Kidney (tissue), 14 donors: Measurements from ENCODE around the gene RHOA. TPM values are rescaled to one million over a fixed set of nuclear protein-coding genes. Genes with fewer than 3 reads are reported as not detected.

Source experiments
- DNase-seq, 5 donors: peaks; one replicate each; pipeline ENCODE4 v3.0.0-alpha.2; 2013 to 2020
- FAIRE-seq: peaks from 2 replicates; lab custom pipeline; 2012; peaks lifted over from hg19 to GRCh38; lab: Jason Lieb, UNC
- H3K27ac ChIP-seq, 2 donors: one replicate each; pipeline ENCODE4 v1.7.0; 2013; ENCODE audit warnings: low read depth in 2 of 2, low read length in 2 of 2, inconsistent platforms in 1 of 2
- H3K27me3 ChIP-seq: one replicate; pipeline ENCODE4 v1.7.1; 2013; ENCODE audit warnings: low read length, inconsistent platforms; ENCODE audit not compliant: control insufficient read depth, insufficient read depth
- H3K36me3 ChIP-seq, 3 donors: one replicate each; pipeline versions ENCODE4 v1.7.0 to v1.7.1; 2013; ENCODE audit warnings: low read length in 3 of 3, control low read depth in 1 of 3, inconsistent platforms in 1 of 3; ENCODE audit not compliant: insufficient read depth in 3 of 3, control insufficient read depth in 2 of 3
- H3K4me1 ChIP-seq, 3 donors: one replicate each; pipeline versions ENCODE4 v1.7.0 to v1.7.1; 2013; ENCODE audit warnings: low read length in 3 of 3, inconsistent platforms in 1 of 3, low read depth in 1 of 3; ENCODE audit not compliant: control insufficient read depth in 2 of 3, insufficient read depth in 2 of 3
- H3K4me3 ChIP-seq, 3 donors: one replicate each; pipeline versions ENCODE4 v1.7.0 to v1.8.1; 2013; ENCODE audit warnings: low read length in 3 of 3, control low read depth in 1 of 3, inconsistent platforms in 1 of 3
- H3K9ac ChIP-seq, 3 donors: one replicate each; pipeline versions ENCODE4 v1.7.0 to v1.7.1; 2013; ENCODE audit warnings: low read length in 3 of 3, control low read depth in 1 of 3, inconsistent platforms in 1 of 3
- H3K9me3 ChIP-seq, 3 donors: one replicate each; pipeline versions ENCODE4 v1.7.0 to v1.7.1; 2013; ENCODE audit warnings: low read length in 3 of 3, control low read depth in 1 of 3, inconsistent platforms in 1 of 3; ENCODE audit not compliant: control insufficient read depth in 2 of 3, insufficient read depth in 1 of 3
- intact Hi-C: fragments of 100-400 bp; cut with DNase I; formaldehyde crosslinking; loops from one replicate; pipeline ENCODE4 v1.11.1; 2022
- polyA plus RNA-seq: library from polyadenylated mRNA; stranded (reverse); fragments of 350-450 nt; fragmentation: Illumina TruSeq; extraction: RNeasy Lipid Tissue Mini Kit (QIAGEN cat#74804); gene quantifications from one replicate; pipeline ENCODE4 v1.2.3, GENCODE V29; 2014; ENCODE audit warnings: low read depth, low replicate concordance; ENCODE audit not compliant: insufficient read depth
- total RNA-seq: library from RNA; stranded (reverse); fragmentation: NEBNext Ultra II Directional; extraction: Animal tissue kit (Norgen Biotek cat#: 25700); gene quantifications from one replicate; pipeline ENCODE4 v1.2.1, GENCODE V29; 2021
- TF ChIP-seq, protein P1 (sequence below): IDR thresholded peaks from 3 replicates; pipeline ENCODE4 v1.5.1; 2012; ENCODE audit warnings: mild to moderate bottlenecking, moderate library complexity, borderline replicate concordance; ENCODE audit not compliant: insufficient read depth; ENCODE audit errors: extremely low read depth
- donor health status: control.
- donor health status: control.
- donor health status: control.
- donor health status: control.
- donor health status: control.
- donor health status: DM: yes; HTN: yes; CAD: no.
- donor health status: Normal renal cell carcinoma (clear cell type).

RHOA gene
- total and polyA plus RNA-seq, 2 donors from 2014 or later, result 345 to 709 TPM

GRCh38 chr3:49428752-49429080 is 16.9 kb upstream of the RHOA start:
- TF ChIP-seq, protein P1, sequence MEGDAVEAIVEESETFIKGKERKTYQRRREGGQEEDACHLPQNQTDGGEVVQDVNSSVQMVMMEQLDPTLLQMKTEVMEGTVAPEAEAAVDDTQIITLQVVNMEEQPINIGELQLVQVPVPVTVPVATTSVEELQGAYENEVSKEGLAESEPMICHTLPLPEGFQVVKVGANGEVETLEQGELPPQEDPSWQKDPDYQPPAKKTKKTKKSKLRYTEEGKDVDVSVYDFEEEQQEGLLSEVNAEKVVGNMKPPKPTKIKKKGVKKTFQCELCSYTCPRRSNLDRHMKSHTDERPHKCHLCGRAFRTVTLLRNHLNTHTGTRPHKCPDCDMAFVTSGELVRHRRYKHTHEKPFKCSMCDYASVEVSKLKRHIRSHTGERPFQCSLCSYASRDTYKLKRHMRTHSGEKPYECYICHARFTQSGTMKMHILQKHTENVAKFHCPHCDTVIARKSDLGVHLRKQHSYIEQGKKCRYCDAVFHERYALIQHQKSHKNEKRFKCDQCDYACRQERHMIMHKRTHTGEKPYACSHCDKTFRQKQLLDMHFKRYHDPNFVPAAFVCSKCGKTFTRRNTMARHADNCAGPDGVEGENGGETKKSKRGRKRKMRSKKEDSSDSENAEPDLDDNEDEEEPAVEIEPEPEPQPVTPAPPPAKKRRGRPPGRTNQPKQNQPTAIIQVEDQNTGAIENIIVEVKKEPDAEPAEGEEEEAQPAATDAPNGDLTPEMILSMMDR, result no peak
- no peaks in the 10 kb centered on the region for H3K9me3 ChIP-seq
- peaks cover 0 to 3% (median 0%) of the 10 kb centered on the region in 3 donors for H3K4me1 ChIP-seq
- intact Hi-C loops, result no loop called here
- peaks cover 0 to 9% (median 0%) of the 10 kb centered on the region in 3 donors for H3K36me3 ChIP-seq
- peak overlapping the region; percentile 66 to 85 (median 83) for H3K4me3 ChIP-seq
- no peaks in the 10 kb centered on the region for H3K27me3 ChIP-seq
- peak overlapping the region; percentile 82 to 92 for H3K27ac ChIP-seq
- H3K9ac ChIP-seq, result peak overlapping the region; percentile 47 to 85 (median 76)
- FAIRE-seq (no peak), DNase-seq (no peak)

GRCh38 chr3:49427586-49427985 is 15.8 kb upstream of the RHOA start:
- H3K27ac ChIP-seq, result no peak overlapping the region
- FAIRE-seq, result no peak
- intact Hi-C loops, result no loop called here
- TF ChIP-seq, protein P1, result no peak
- H3K9ac ChIP-seq, result no peak overlapping the region
- H3K9me3 ChIP-seq, result no peaks in the 10 kb centered on the region
- H3K4me3 ChIP-seq, result no peak overlapping the region
- no peaks in the 10 kb centered on the region for H3K27me3 ChIP-seq
- peaks cover 0 to 9% (median 0%) of the 10 kb centered on the region in 3 donors for H3K36me3 ChIP-seq
- H3K4me1 ChIP-seq, result peaks cover 3 to 7% (median 5%) of the 10 kb centered on the region in 3 donors
- no peak for DNase-seq

DNA sequence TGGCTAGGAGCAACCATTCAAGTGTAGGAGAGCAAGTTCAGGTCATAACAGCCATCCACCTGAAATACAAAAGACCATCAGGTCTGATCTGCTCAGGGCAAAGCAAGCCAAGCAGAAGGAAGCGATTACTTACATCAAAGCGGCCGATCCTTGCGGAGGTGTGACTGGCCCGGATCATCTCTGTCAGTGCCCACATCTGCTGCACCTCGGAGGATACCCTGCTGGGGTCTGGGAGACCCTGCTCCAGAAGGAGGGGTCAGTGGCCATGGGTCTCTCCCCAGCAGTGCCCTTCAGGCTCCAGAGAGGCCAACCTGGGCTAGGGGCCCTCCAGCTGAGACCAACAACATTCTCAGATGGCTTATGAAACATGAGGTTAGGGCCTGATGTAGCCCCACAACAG is 13.0 kb upstream of the RHOA start:
- intact Hi-C loops, result no loop called here
- Histone ChIP-seq H3K36me3 (peaks cover 0 to 12% (median 0%) of the 10 kb centered on the region in 3 donors), H3K27me3 (no peaks in the 10 kb centered on the region), H3K9ac (no peak overlapping the region), H3K27ac (no peak overlapping the region), H3K4me1 (peaks cover under 1 to 17% (median 12%) of the 10 kb centered on the region in 3 donors), H3K9me3 (no peaks in the 10 kb centered on the region), H3K4me3 (no peak overlapping the region)
- FAIRE-seq (no peak), DNase-seq (no peak)
- TF ChIP-seq, protein P1, result no peak
